ENCODE data around the gene SAP130.

DNA sequence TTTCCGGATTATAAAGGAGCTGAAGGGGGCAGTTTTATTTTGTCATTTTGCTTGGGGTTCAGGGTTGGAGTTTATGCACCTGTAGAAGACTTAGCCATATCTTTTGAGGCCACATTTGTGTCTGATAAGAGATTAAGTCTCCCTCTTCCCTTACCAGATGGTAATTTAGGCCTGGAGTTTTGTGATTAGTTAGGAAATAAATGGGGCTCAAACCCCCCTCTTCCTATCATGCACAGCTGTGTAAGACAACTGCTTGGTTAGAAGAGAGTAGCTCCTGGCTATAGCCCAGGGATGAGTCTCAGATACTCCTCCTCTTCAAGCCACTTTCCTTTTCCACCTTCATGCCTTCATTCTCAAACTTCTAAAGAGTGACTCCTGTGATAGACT lies 802 bp upstream of the SAP130 start:
- TF ChIP-seq CTCF (optimal IDR thresholded peaks at IDR 0.05 in 1 of 3, IDR thresholded peaks at IDR 0.05 in 1 of 3, conservative IDR thresholded peaks at IDR 0.05 in 1 of 3; ENCODE audit: extremely low read depth in 1 of 3, insufficient read depth in 2 of 3, low read length in 3 of 3): no peak
- no peak for TF ChIP-seq EZH2 (IDR thresholded peaks at IDR 0.05; ENCODE audit: low read length)

Measured in keratinocyte (primary cell).